Smooth muscle cell (in vitro differentiated cells): ENCODE data around the gene DTX3. TPM values are rescaled to one million over a fixed set of nuclear protein-coding genes. Genes with fewer than 3 reads are reported as not detected.

Source experiments
- DNase-seq: peaks from one replicate; lab custom pipeline; 2025; ENCODE audit not compliant: unreplicated experiment; lab: John Stamatoyannopoulos, UW
- H2AFZ ChIP-seq: fragments of 200-600 bp; sonication (generic); 2 replicates; pipeline ENCODE4 v1.6.0; 2016; ENCODE audit warnings: antibody characterized with exemption, low read depth, mild to moderate bottlenecking
- H3F3A ChIP-seq: fragments of 200-600 bp; sonication (generic); 2 replicates; pipeline ENCODE4 v1.6.0; 2017; ENCODE audit warnings: antibody characterized with exemption, low read depth
- H3K27ac ChIP-seq: fragments of 200-600 bp; sonication (generic); 2 replicates; pipeline ENCODE4 v1.5.1; 2016; ENCODE audit warnings: low read depth, mild to moderate bottlenecking
- H3K27me3 ChIP-seq: fragments of 200-600 bp; sonication (generic); 2 replicates; pipeline ENCODE4 v1.6.1; 2016; ENCODE audit warnings: low read depth, mild to moderate bottlenecking
- H3K36me3 ChIP-seq: fragments of 200-600 bp; sonication (generic); 2 replicates; pipeline ENCODE4 v1.5.1; 2016; ENCODE audit warnings: low read depth
- H3K4me1 ChIP-seq: fragments of 200-600 bp; sonication (generic); 2 replicates; pipeline ENCODE4 v1.5.1; 2016; ENCODE audit warnings: low read depth
- H3K4me2 ChIP-seq: fragments of 200-600 bp; sonication (generic); 2 replicates; pipeline ENCODE4 v1.6.0; 2016; ENCODE audit warnings: mild to moderate bottlenecking
- H3K4me3 ChIP-seq: fragments of 200-600 bp; sonication (generic); 2 replicates; pipeline ENCODE4 v1.5.1; 2016; ENCODE audit warnings: mild to moderate bottlenecking
- H3K79me2 ChIP-seq: fragments of 200-600 bp; sonication (generic); 2 replicates; pipeline ENCODE4 v1.6.0; 2016; ENCODE audit warnings: low read depth, mild to moderate bottlenecking
- H3K9ac ChIP-seq: fragments of 200-600 bp; sonication (generic); 2 replicates; pipeline ENCODE4 v1.6.0; 2016; ENCODE audit warnings: low read depth
- H3K9me3 ChIP-seq: fragments of 200-600 bp; sonication (generic); replicated peaks from 2 replicates; pipeline ENCODE4 v1.5.1; 2016; ENCODE audit warnings: low read depth
- H4K20me1 ChIP-seq: fragments of 200-600 bp; sonication (generic); 2 replicates; pipeline ENCODE4 v1.6.0; 2016; ENCODE audit warnings: low read depth
- CTCF ChIP-seq: fragments of 200-600 bp; sonication (generic); IDR thresholded peaks from 2 replicates; pipeline ENCODE4 v1.5.1; 2017; ENCODE audit warnings: borderline replicate concordance, mild to moderate bottlenecking, antibody characterized with exemption; ENCODE audit not compliant: insufficient read depth, poor library complexity, severe bottlenecking
- WGBS: methylation state at CpG from one replicate; pipeline ENCODE4 v1.1.7; 2016; ENCODE audit warnings: low lambda C conversion rate; 5-methylcytosine and 5-hydroxymethylcytosine counted together
- polyA plus RNA-seq: library from polyadenylated mRNA; unstranded; fragments of >200 nt; fragmentation: Nextera tagmentation; extraction: Ambion mirVana; gene quantifications from 2 replicates; pipeline ENCODE4 v1.2.1, GENCODE V29; 2016
- total RNA-seq: library from RNA; depleted of rRNA; stranded (reverse); fragments of >200 nt; gene quantifications from 2 replicates; pipeline ENCODE4 v1.2.3, GENCODE V29; 2014

The DTX3 gene
- total and polyA plus RNA-seq, 2 experiments from 2014 or later = 29.4 to 43.0 TPM

GRCh38 chr12:57623385-57623784, 18.8 kb downstream of the DTX3 start:
- no peak for TF ChIP-seq CTCF
- Histone ChIP-seq H4K20me1 (no peaks in the 10 kb centered on the region), H3K9ac (no peak overlapping the region), H3K4me2 (no peak overlapping the region), H3K27me3 (peaks cover 98% of the 10 kb centered on the region), H3K36me3 (no peaks in the 10 kb centered on the region), H3K4me1 (peaks cover 16% of the 10 kb centered on the region), H3K27ac (no peak overlapping the region), H2AFZ (no peak overlapping the region), H3K4me3 (no peak overlapping the region), H3K79me2 (no peaks in the 10 kb centered on the region), H3K9me3 (no peaks in the 10 kb centered on the region), H3F3A (peaks cover 5% of the 10 kb centered on the region)
- 86% methylated on average over 2 of the region's 2 CpGs for WGBS
- no peak for DNase-seq

- no peaks in the 10 kb centered on the region for H3K9me3 ChIP-seq
- H2AFZ ChIP-seq = no peak overlapping the region
- no peak for TF ChIP-seq CTCF
- DNase-seq = no peak
- H3K4me1 ChIP-seq = peaks cover 16% of the 10 kb centered on the region
- H3K9ac ChIP-seq = no peak overlapping the region
- H3K79me2 ChIP-seq = no peaks in the 10 kb centered on the region
- no peak overlapping the region for H3K4me2 ChIP-seq
- H3K36me3 ChIP-seq = no peaks in the 10 kb centered on the region
- 78% methylated on average over 5 of the region's 5 CpGs for WGBS
- no peak overlapping the region for H3K4me3 ChIP-seq
- H3F3A ChIP-seq = no peaks in the 10 kb centered on the region
- H4K20me1 ChIP-seq = no peaks in the 10 kb centered on the region
- peaks cover 98% of the 10 kb centered on the region for H3K27me3 ChIP-seq
- no peak overlapping the region for H3K27ac ChIP-seq
Measured at GRCh38 chr12:57623811-57624390, 19.3 kb downstream of the DTX3 start.

- Histone ChIP-seq H3F3A (no peaks in the 10 kb centered on the region), H3K27ac (no peak overlapping the region), H3K9me3 (no peaks in the 10 kb centered on the region), H3K79me2 (no peaks in the 10 kb centered on the region), H3K27me3 (peaks cover 98% of the 10 kb centered on the region), H3K4me3 (no peak overlapping the region), H4K20me1 (no peaks in the 10 kb centered on the region), H3K4me2 (no peak overlapping the region), H3K4me1 (peaks cover 16% of the 10 kb centered on the region), H3K9ac (no peak overlapping the region), H3K36me3 (no peaks in the 10 kb centered on the region), H2AFZ (no peak overlapping the region)
- no peak for DNase-seq
- 88% methylated on average over 8 of the region's 8 CpGs for WGBS
- TF ChIP-seq CTCF = no peak
Measured at GRCh38 chr12:57624441-57625220, 20.0 kb downstream of the DTX3 start.
